Karpas-422 (cell line): ENCODE data around the gene NEK1. TPM values are rescaled to one million over a fixed set of nuclear protein-coding genes. Genes with fewer than 3 reads are reported as not detected.
"Not testable (repeated sequence)": the region's sequence is repeated elsewhere in the genome, so short reads cannot be mapped to it uniquely, and the experiment has no call there.

Experiments
- DNase-seq: peaks from one replicate; pipeline ENCODE4 v3.0.0-alpha.2; 2015
- H2AFZ ChIP-seq: fragments of 200-600 bp; sonication (generic); 2 replicates; pipeline ENCODE4 v1.6.1; 2014; ENCODE audit warnings: antibody characterized with exemption, low read length, mixed read lengths
- H3K27ac ChIP-seq: fragments of 200-600 bp; sonication (generic); 2 replicates; pipeline ENCODE4 v1.5.1; 2014; ENCODE audit warnings: mild to moderate bottlenecking, low read length, moderate library complexity
- H3K27me3 ChIP-seq: fragments of 200-600 bp; sonication (generic); 2 replicates; pipeline ENCODE4 v1.6.1; 2014; ENCODE audit warnings: low read length, mixed read lengths
- H3K36me3 ChIP-seq: fragments of 200-600 bp; sonication (generic); 2 replicates; pipeline ENCODE4 v1.6.1; 2014; ENCODE audit warnings: low read length, mixed read lengths; ENCODE audit not compliant: insufficient read depth
- H3K4me1 ChIP-seq: fragments of 200-600 bp; sonication (generic); 2 replicates; pipeline ENCODE4 v1.6.1; 2014; ENCODE audit warnings: mild to moderate bottlenecking, low read length, mixed read lengths
- H3K4me2 ChIP-seq: fragments of 200-600 bp; sonication (generic); 2 replicates; pipeline ENCODE4 v1.6.1; 2014; ENCODE audit warnings: low read length, low read depth, mild to moderate bottlenecking; ENCODE audit not compliant: poor library complexity, severe bottlenecking
- H3K4me3 ChIP-seq: fragments of 200-600 bp; sonication (generic); 2 replicates; pipeline ENCODE4 v1.5.1; 2014; ENCODE audit warnings: mild to moderate bottlenecking, antibody characterized with exemption, low read length, mixed read lengths
- H3K79me2 ChIP-seq: fragments of 200-600 bp; sonication (generic); 2 replicates; pipeline ENCODE4 v1.6.1; 2014; ENCODE audit warnings: mild to moderate bottlenecking, low read length, mixed read lengths
- H3K9ac ChIP-seq: fragments of 200-600 bp; sonication (generic); 2 replicates; pipeline ENCODE4 v1.6.0; 2014; ENCODE audit warnings: low read length
- H3K9me2 ChIP-seq: fragments of 200-600 bp; sonication (generic), shearing (Covaris generic); replicated peaks from 2 replicates; pipeline ENCODE4 v1.6.0; 2014; ENCODE audit warnings: mild to moderate bottlenecking, low read length, moderate library complexity; ENCODE audit not compliant: insufficient read depth
- H3K9me3 ChIP-seq: fragments of 300-700, 200-600 bp; sonication (generic); 2 replicates; pipeline ENCODE4 v1.6.1; 2014; ENCODE audit warnings: low read length, mixed read lengths
- H4K20me1 ChIP-seq: fragments of 200-600 bp; sonication (generic); 2 replicates; pipeline ENCODE4 v1.6.1; 2014; ENCODE audit warnings: mild to moderate bottlenecking, antibody characterized with exemption, low read length, low read depth; ENCODE audit not compliant: insufficient read depth
- total RNA-seq: library from RNA; depleted of rRNA; stranded (reverse); fragments of >200 nt; shearing (Covaris generic); gene quantifications from 2 replicates; pipeline ENCODE4 v1.2.3, GENCODE V29; 2014; ENCODE audit warnings: low replicate concordance

NEK1 gene
- total RNA-seq, 1 experiment from 2014 or later: 9.4 TPM

DNA sequence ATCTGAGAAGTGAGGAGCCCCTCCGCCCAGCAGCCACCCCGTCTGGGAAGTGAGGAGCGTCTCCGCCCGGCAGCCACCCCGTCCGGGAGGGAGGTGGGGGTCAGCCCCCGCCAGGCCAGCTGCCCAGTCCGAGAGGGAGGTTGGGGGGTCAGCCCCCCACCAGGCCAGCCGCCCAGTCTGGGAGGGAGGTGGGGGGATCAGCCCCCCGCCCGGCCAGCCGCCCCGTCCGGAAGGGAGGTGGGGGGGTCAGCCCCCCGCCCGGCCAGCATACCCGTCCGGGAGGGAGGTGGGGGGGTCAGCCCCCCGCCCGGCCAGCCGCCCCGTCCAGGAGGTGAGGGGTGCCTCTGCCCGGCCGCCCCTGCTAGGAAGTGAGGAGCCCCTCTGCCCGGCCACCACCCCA is 42.1 kb downstream of the NEK1 start:
- not testable (repeated sequence) for H3K9me2 ChIP-seq, H3K9ac ChIP-seq, H3K36me3 ChIP-seq, H3K4me1 ChIP-seq, H3K27ac ChIP-seq, H2AFZ ChIP-seq, H3K9me3 ChIP-seq, H3K79me2 ChIP-seq, H4K20me1 ChIP-seq, H3K4me2 ChIP-seq, DNase-seq, H3K4me3 ChIP-seq, H3K27me3 ChIP-seq

DNA sequence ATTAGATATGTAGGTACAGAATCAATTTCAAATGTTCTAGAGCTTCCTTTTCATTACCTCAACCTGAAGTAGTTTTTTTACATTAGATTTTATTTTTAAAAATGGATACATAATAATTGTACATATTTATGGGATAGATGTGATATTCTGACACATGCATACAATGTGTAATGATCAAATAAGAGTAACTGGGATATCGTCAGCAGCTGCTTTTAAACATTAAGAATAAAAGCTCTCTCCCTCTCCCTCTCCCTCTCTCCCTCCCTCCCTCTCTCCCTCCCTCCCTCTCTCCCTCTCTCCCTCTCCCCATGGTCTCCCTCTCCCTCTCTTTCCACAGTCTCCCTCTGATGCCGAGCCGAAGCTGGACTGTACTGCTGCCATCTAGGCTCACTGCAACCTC is 43.2 kb downstream of the NEK1 start:
- H3K9me3 ChIP-seq, H3K9me2 ChIP-seq, H3K4me3 ChIP-seq, H3K79me2 ChIP-seq, H3K9ac ChIP-seq, H3K4me1 ChIP-seq, H3K36me3 ChIP-seq, H3K27ac ChIP-seq, H2AFZ ChIP-seq, DNase-seq, H4K20me1 ChIP-seq, H3K4me2 ChIP-seq, H3K27me3 ChIP-seq: not testable (repeated sequence)

DNA sequence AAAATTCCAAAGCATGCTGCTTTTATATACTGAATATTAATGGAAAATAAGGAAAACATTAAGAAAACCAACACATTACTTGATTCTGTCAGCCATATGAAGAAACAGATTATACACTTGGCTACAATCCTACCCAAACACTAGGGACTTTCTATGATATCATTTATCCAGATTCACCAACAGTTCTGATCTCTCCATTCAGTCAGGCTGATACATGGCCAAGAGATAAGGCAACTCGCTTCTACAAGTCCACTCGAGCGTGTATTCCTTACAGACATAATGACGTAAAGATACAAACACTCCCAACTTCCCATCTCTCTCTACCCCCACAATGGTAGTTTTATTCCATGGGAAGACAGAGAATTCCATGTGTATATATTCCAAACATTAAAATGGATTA is 44.5 kb downstream of the NEK1 start:
- no peaks in the 10 kb centered on the region for H4K20me1 ChIP-seq

DNA sequence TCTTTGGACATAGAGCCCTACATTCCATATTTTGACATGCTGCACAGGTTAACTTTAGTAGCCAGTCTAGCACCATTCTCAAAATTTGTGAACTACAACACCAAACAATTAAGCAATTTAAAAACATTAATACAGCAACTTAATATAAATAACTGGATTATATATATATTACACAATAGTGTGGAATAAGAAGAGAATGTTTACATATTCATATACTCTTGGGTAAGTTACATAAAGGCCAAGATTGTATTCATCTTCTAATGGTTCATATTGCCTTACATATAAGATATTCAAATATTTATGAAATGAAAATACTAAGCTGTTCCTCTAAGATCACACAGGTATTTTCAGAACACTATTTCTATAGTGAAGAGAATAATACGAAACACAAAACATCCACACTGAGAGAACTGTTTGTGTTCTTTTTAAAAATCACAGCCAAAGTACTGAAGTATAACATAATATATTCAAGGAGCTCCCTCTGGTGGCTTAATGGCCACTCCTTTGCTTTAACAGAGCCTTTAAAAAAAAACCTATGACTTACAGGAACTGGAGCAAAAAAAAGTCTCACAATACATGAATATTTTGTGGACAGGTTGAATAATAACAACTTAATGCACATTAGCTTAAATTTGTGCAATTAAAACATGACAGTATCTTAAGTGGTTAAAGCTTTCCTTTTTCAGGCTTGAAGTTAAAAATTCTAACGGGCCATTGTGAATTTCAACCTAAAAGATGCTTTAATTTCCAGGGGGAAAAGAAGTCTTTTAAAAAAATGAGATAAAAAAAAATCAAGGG is 46.2 kb downstream of the NEK1 start:
- H2AFZ ChIP-seq: no peak overlapping the region
- H4K20me1 ChIP-seq: no peaks in the 10 kb centered on the region
- no peaks in the 10 kb centered on the region for H3K9me3 ChIP-seq
- no peaks in the 10 kb centered on the region for H3K9me2 ChIP-seq
- peak; percentile 68 for DNase-seq
- no peaks in the 10 kb centered on the region for H3K27me3 ChIP-seq
- H3K4me2 ChIP-seq: no peak overlapping the region
- H3K9ac ChIP-seq: no peak overlapping the region
- no peaks in the 10 kb centered on the region for H3K79me2 ChIP-seq
- no peak overlapping the region for H3K27ac ChIP-seq
- no peaks in the 10 kb centered on the region for H3K4me1 ChIP-seq
- no peak overlapping the region for H3K4me3 ChIP-seq
- no peaks in the 10 kb centered on the region; the same call in 1 of the 2 replicates for H3K36me3 ChIP-seq

More for the DNA sequence above, 44.5 kb downstream of the NEK1 start:
- no peak overlapping the region for H3K9ac ChIP-seq
- no peak overlapping the region for H3K4me3 ChIP-seq
- H3K9me2 ChIP-seq: no peaks in the 10 kb centered on the region
- no peaks in the 10 kb centered on the region for H3K4me1 ChIP-seq
- no peaks in the 10 kb centered on the region for H3K36me3 ChIP-seq
- H3K27me3 ChIP-seq: no peaks in the 10 kb centered on the region
- no peaks in the 10 kb centered on the region for H3K79me2 ChIP-seq
- no peaks in the 10 kb centered on the region for H3K9me3 ChIP-seq
- no peak overlapping the region for H3K27ac ChIP-seq
- no peak overlapping the region for H3K4me2 ChIP-seq
- H2AFZ ChIP-seq: no peak overlapping the region
- no peak for DNase-seq

DNA sequence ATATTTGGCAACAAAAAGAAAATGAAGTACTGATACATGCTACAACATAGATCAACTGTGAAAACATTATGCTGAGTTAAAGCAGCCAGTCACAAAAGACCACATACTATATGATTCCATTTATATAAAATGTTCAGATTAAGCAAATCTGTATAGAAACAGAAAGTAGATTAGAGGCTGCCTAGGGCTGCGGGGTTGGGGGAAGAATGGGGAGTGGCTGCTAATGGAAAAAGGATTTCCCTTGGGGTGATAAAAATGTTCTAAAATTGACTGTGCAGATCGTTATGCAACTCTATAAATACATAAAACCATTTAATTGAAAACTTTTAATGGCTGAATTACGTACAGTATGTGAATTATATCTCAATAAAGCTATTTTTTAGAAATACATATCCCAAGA is 46.8 kb downstream of the NEK1 start:
- no peaks in the 10 kb centered on the region for H3K4me1 ChIP-seq
- H3K27me3 ChIP-seq: no peaks in the 10 kb centered on the region
- H3K27ac ChIP-seq: no peak overlapping the region
- H3K4me3 ChIP-seq: no peak overlapping the region
- no peaks in the 10 kb centered on the region for H3K79me2 ChIP-seq
- no peaks in the 10 kb centered on the region; the same call in 1 of the 2 replicates for H3K36me3 ChIP-seq
- H2AFZ ChIP-seq: no peak overlapping the region
- H4K20me1 ChIP-seq: no peaks in the 10 kb centered on the region
- no peaks in the 10 kb centered on the region for H3K9me2 ChIP-seq
- H3K4me2 ChIP-seq: no peak overlapping the region
- no peaks in the 10 kb centered on the region for H3K9me3 ChIP-seq
- DNase-seq: no peak
- H3K9ac ChIP-seq: no peak overlapping the region

DNA sequence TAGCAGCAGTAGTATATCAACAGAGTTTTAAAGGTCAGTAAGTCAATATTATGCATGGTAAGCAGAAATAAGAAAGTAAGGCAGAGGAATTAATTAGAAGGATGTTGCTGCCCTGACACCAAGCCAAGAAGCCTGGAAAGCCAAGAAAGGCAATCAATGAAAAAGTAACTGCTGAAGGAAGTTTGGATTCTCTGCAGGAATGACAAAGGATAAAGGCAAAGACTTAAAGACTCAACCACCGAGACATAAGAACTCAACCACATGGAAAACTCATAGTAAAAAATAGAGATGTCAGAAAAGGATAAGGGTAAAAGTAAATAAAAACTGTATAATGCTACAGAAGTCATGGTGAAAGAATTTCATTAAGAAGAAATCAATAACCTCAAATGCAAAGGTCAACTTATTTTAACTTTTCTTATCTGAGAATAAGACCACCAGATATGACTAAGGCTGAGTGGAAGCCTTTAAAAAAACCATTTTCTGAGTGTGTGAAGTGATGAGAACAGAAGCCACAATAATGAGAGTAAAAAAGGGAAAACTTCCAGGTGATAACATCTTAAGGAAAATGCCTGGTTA is 55.2 kb downstream of the NEK1 start:
- Histone ChIP-seq H3K4me2 (no peak overlapping the region), H3K79me2 (no peaks in the 10 kb centered on the region), H3K36me3 (peaks cover 12% of the 10 kb centered on the region), H2AFZ (no peak overlapping the region), H3K9ac (no peak overlapping the region), H3K27me3 (no peaks in the 10 kb centered on the region), H3K4me1 (no peaks in the 10 kb centered on the region), H3K9me2 (no peaks in the 10 kb centered on the region), H4K20me1 (no peaks in the 10 kb centered on the region), H3K4me3 (no peak overlapping the region), H3K9me3 (no peaks in the 10 kb centered on the region), H3K27ac (no peak overlapping the region)
- DNase-seq: no peak

DNA sequence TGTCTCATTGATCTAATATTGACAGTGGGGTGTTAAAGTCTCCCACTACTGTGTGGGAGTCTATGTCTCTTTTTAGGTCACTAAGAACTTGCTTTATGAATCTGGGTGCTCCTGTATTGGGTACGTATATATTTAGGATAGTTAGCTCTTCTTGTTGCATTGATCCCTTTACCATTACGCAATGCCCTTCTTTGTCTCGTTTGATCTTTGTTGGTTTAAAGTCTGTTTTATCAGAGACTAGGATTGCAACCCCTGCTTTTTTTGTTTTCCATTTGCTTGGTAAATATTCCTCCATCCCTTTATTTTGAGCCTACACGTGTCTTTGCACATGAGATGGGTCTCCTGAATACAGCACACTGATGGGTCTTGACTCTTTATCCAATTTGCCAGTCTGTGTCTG is 65.8 kb downstream of the NEK1 start:
- not testable (repeated sequence) for H2AFZ ChIP-seq, H3K27ac ChIP-seq, H4K20me1 ChIP-seq, H3K9me3 ChIP-seq, H3K9ac ChIP-seq, H3K4me3 ChIP-seq, H3K27me3 ChIP-seq, H3K4me2 ChIP-seq, H3K9me2 ChIP-seq, H3K36me3 ChIP-seq, H3K4me1 ChIP-seq, H3K79me2 ChIP-seq, DNase-seq

DNA sequence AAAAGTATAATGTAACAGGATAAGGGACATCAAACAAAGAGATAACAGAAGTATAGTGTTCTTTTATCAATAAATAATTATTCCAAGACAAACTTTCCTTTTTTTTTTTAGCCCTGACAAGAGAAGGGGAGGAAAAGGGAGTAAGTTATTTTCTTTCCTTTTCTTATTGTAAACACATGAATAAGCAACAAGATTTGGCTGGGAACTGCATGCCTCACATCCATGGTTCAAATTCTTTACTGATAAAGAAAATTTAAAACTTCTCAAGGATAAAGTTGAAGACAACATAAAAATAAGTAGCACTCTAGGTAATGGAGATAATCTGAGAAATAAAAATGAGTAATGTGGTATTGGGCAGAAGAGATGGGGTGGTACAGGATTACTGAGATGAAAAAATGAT is 71.6 kb downstream of the NEK1 start:
- Histone ChIP-seq H3K27ac (no peak overlapping the region), H2AFZ (no peak overlapping the region), H3K9me2 (no peaks in the 10 kb centered on the region), H3K36me3 (0 out of 2 replicates have a peak, but pooled peaks cover 7% of the 10 kb centered on the region), H3K27me3 (no peaks in the 10 kb centered on the region), H3K9me3 (no peaks in the 10 kb centered on the region), H3K4me3 (no peak overlapping the region), H3K4me1 (no peaks in the 10 kb centered on the region), H3K9ac (no peak overlapping the region), H4K20me1 (no peaks in the 10 kb centered on the region), H3K4me2 (no peak overlapping the region), H3K79me2 (no peaks in the 10 kb centered on the region)
- no peak for DNase-seq
